Measurements from ENCODE around the gene VPS36.
"Not testable (repeated sequence)": the region's sequence is repeated elsewhere in the genome, so short reads cannot be mapped to it uniquely, and the experiment has no call there.

DNA sequence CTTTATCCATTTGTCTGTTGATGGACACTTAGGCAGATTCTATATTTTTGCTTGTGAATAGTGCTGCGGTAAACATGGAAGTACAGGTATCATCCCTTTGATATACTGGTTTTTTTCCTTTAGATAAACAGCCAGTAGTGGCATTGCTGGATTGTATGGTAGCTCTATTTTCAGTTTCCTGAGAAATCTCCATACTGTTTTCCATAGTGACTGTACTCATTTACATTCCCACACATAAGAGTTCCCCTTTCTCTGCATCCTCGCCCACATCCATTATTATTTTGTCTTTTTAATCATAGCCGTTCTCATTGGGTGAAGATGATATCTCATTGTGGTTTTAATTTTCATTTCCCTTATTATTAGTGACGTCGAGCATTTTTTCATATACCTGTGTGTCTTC is 40.6 kb upstream of the VPS36 start:
- TF ChIP-seq POLR2A, POLR2AphosphoS5 (IDR thresholded peaks at IDR 0.05): not testable (repeated sequence)
- TF ChIP-seq, protein P1, sequence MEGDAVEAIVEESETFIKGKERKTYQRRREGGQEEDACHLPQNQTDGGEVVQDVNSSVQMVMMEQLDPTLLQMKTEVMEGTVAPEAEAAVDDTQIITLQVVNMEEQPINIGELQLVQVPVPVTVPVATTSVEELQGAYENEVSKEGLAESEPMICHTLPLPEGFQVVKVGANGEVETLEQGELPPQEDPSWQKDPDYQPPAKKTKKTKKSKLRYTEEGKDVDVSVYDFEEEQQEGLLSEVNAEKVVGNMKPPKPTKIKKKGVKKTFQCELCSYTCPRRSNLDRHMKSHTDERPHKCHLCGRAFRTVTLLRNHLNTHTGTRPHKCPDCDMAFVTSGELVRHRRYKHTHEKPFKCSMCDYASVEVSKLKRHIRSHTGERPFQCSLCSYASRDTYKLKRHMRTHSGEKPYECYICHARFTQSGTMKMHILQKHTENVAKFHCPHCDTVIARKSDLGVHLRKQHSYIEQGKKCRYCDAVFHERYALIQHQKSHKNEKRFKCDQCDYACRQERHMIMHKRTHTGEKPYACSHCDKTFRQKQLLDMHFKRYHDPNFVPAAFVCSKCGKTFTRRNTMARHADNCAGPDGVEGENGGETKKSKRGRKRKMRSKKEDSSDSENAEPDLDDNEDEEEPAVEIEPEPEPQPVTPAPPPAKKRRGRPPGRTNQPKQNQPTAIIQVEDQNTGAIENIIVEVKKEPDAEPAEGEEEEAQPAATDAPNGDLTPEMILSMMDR (IDR thresholded peaks at IDR 0.05), result not testable (repeated sequence)

Measured in breast epithelium (tissue), 3 donors.